ENCODE data around the gene MEF2A.
"Not testable (repeated sequence)": the region's sequence is repeated elsewhere in the genome, so short reads cannot be mapped to it uniquely, and the experiment has no call there.

MEF2A gene

GRCh38 chr15:99565299-99566156 lies at the start of gene MEF2A:
Gene MEF2A (plus strand): TSS chr15:99565984. CDS start chr15:99633120, 67,136 bp downstream.
- H3K36me3 ChIP-seq (ENCODE audit: insufficient read depth, insufficient read length, low read length) = no peaks in the 10 kb centered on the region
- peak; percentile 88 for DNase-seq (ENCODE audit: low read depth, low spot score)
- peak within 1 kb of the TSS; percentile 85 for H3K9ac ChIP-seq (ENCODE audit: insufficient read length, low read depth)
- H3K4me1 ChIP-seq (ENCODE audit: insufficient read depth, insufficient read length) = peaks cover 5% of the 10 kb centered on the region
- H3K4me3 ChIP-seq (ENCODE audit: insufficient read length, low read depth) = peak within 1 kb of the TSS; percentile 90
- H3K27me3 ChIP-seq (ENCODE audit: insufficient read depth, insufficient read length) = no peaks in the 10 kb centered on the region
- TF ChIP-seq YY1 (IDR thresholded peaks at IDR 0.05; ENCODE audit: insufficient read depth, insufficient read length) = peak; percentile 35
- TF ChIP-seq ZNF274 (IDR thresholded peaks at IDR 0.05; ENCODE audit: low read depth, low read length) = no peak
- no peaks in the 10 kb centered on the region for H3K9me3 ChIP-seq (ENCODE audit: insufficient read depth, low read length)

DNA sequence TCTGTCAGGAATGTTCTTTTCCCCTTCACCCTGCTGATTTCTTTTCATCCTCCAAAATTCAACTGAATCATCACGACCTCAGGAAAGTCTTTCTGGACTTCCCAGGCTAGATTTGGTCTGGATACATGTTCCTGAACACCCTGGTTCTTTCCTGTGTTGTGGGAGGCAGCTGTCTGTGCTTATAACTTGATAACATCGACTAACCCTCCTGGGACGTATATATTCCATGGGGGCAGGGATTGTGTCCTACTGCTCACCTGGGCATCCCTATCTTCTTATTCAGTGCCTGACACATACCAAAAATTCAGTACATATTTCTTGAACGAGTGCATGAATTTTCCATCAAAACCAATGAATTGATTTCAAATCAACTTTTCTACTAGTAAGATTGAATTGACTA lies 47.6 kb upstream of the MEF2A start:
- Histone ChIP-seq H3K4me3 (ENCODE audit: insufficient read length, low read depth) (no peak overlapping the region), H3K4me1 (ENCODE audit: insufficient read depth, insufficient read length) (no peaks in the 10 kb centered on the region), H3K9me3 (ENCODE audit: insufficient read depth, low read length) (peaks cover 4% of the 10 kb centered on the region; the same call in 1 of the 2 replicates), H3K9ac (ENCODE audit: insufficient read length, low read depth) (no peak overlapping the region), H3K36me3 (ENCODE audit: insufficient read depth, insufficient read length, low read length) (no peaks in the 10 kb centered on the region), H3K27me3 (ENCODE audit: insufficient read depth, insufficient read length) (no peaks in the 10 kb centered on the region)
- no peak for TF ChIP-seq ZNF274 (IDR thresholded peaks at IDR 0.05; ENCODE audit: low read depth, low read length)
- TF ChIP-seq YY1 (IDR thresholded peaks at IDR 0.05; ENCODE audit: insufficient read depth, insufficient read length) = no peak
- no peak for TF ChIP-seq SUZ12 (IDR thresholded peaks at IDR 0.05; ENCODE audit: extremely low read depth, insufficient read depth, insufficient read length)
- DNase-seq (ENCODE audit: low read depth, low spot score) = no peak

DNA sequence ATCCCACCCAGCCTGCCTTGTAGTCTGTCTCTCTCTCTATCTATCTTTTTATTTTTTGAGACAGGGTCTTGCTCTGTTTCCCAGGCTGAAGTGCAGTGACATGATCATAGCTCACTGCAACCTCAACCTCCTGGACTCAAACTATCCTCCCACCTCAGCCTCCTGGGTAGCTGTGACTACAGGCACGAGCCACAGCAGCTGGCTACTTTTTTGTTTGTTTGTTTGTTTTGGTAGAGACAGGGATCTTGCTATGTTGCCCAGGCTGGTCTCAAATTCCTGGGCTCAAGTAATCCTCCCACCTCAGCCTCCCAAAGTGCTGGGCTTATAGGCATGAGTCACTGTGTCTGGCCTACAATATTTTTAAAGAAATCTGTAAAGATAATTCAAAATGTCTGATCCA lies 46.4 kb upstream of the MEF2A start:
- H3K4me1 ChIP-seq (ENCODE audit: insufficient read depth, insufficient read length); DNase-seq (ENCODE audit: low read depth, low spot score); H3K27me3 ChIP-seq (ENCODE audit: insufficient read depth, insufficient read length); H3K4me3 ChIP-seq (ENCODE audit: insufficient read length, low read depth); H3K9me3 ChIP-seq (ENCODE audit: insufficient read depth, low read length); H3K9ac ChIP-seq (ENCODE audit: insufficient read length, low read depth); H3K36me3 ChIP-seq (ENCODE audit: insufficient read depth, insufficient read length, low read length): not testable (repeated sequence)

GRCh38 chr15:99522288-99522687 lies 43.5 kb upstream of the MEF2A start:
- Histone ChIP-seq H3K9me3 (ENCODE audit: insufficient read depth, low read length) (no peaks in the 10 kb centered on the region), H3K27me3 (ENCODE audit: insufficient read depth, insufficient read length) (no peaks in the 10 kb centered on the region), H3K9ac (ENCODE audit: insufficient read length, low read depth) (no peak overlapping the region), H3K4me3 (ENCODE audit: insufficient read length, low read depth) (no peak overlapping the region), H3K4me1 (ENCODE audit: insufficient read depth, insufficient read length) (no peaks in the 10 kb centered on the region), H3K36me3 (ENCODE audit: insufficient read depth, insufficient read length, low read length) (no peaks in the 10 kb centered on the region)
- no peak for DNase-seq (ENCODE audit: low read depth, low spot score)
- TF ChIP-seq SUZ12 (IDR thresholded peaks at IDR 0.05; ENCODE audit: extremely low read depth, insufficient read depth, insufficient read length) = no peak
- TF ChIP-seq ZNF274 (IDR thresholded peaks at IDR 0.05; ENCODE audit: low read depth, low read length) = no peak

DNA sequence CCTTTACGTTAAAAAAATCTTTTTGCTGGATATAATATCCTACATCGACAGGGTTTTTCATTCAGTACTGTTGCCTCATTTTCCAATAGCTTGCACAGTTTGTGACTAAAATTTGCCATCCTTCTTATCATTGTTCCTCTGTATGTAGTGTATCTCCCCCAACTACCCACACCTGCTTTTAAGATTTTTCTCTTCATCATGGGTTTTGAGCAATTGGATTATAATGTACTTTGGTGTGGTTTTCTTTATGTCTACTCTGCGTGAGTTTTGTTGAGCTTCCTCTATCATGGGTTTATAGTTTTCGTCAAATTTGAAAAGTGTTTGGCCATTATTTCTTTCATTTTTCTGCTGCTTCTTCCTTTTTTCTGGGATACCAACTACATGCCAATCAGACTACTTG lies 39.6 kb upstream of the MEF2A start:
- TF ChIP-seq YY1 (IDR thresholded peaks at IDR 0.05; ENCODE audit: insufficient read depth, insufficient read length) = no peak
- TF ChIP-seq SUZ12 (IDR thresholded peaks at IDR 0.05; ENCODE audit: extremely low read depth, insufficient read depth, insufficient read length) = no peak
- TF ChIP-seq ZNF274 (IDR thresholded peaks at IDR 0.05; ENCODE audit: low read depth, low read length) = no peak
- Histone ChIP-seq H3K9ac (ENCODE audit: insufficient read length, low read depth) (no peak overlapping the region), H3K9me3 (ENCODE audit: insufficient read depth, low read length) (no peaks in the 10 kb centered on the region), H3K4me1 (ENCODE audit: insufficient read depth, insufficient read length) (no peaks in the 10 kb centered on the region), H3K4me3 (ENCODE audit: insufficient read length, low read depth) (no peak overlapping the region), H3K27me3 (ENCODE audit: insufficient read depth, insufficient read length) (no peaks in the 10 kb centered on the region), H3K36me3 (ENCODE audit: insufficient read depth, insufficient read length, low read length) (no peaks in the 10 kb centered on the region)
- DNase-seq (ENCODE audit: low read depth, low spot score) = no peak

GRCh38 chr15:99526671-99527070 lies 39.1 kb upstream of the MEF2A start:
- DNase-seq (ENCODE audit: low read depth, low spot score) = no peak
- no peak overlapping the region for H3K9ac ChIP-seq (ENCODE audit: insufficient read length, low read depth)
- no peaks in the 10 kb centered on the region for H3K9me3 ChIP-seq (ENCODE audit: insufficient read depth, low read length)
- no peaks in the 10 kb centered on the region for H3K27me3 ChIP-seq (ENCODE audit: insufficient read depth, insufficient read length)
- no peaks in the 10 kb centered on the region for H3K4me1 ChIP-seq (ENCODE audit: insufficient read depth, insufficient read length)
- no peak for TF ChIP-seq SUZ12 (IDR thresholded peaks at IDR 0.05; ENCODE audit: extremely low read depth, insufficient read depth, insufficient read length)
- TF ChIP-seq ZNF274 (IDR thresholded peaks at IDR 0.05; ENCODE audit: low read depth, low read length) = no peak
- TF ChIP-seq YY1 (IDR thresholded peaks at IDR 0.05; ENCODE audit: insufficient read depth, insufficient read length) = no peak
- no peaks in the 10 kb centered on the region for H3K36me3 ChIP-seq (ENCODE audit: insufficient read depth, insufficient read length, low read length)
- H3K4me3 ChIP-seq (ENCODE audit: insufficient read length, low read depth) = no peak overlapping the region

GRCh38 chr15:99536422-99537040 lies 29.3 kb upstream of the MEF2A start:
- TF ChIP-seq SUZ12 (IDR thresholded peaks at IDR 0.05; ENCODE audit: extremely low read depth, insufficient read depth, insufficient read length) (no peak), YY1 (IDR thresholded peaks at IDR 0.05; ENCODE audit: insufficient read depth, insufficient read length) (no peak), ZNF274 (IDR thresholded peaks at IDR 0.05; ENCODE audit: low read depth, low read length) (no peak)
- H3K36me3 ChIP-seq (ENCODE audit: insufficient read depth, insufficient read length, low read length) = no peaks in the 10 kb centered on the region
- H3K4me3 ChIP-seq (ENCODE audit: insufficient read length, low read depth) = no peak overlapping the region
- no peak overlapping the region for H3K9ac ChIP-seq (ENCODE audit: insufficient read length, low read depth)
- H3K9me3 ChIP-seq (ENCODE audit: insufficient read depth, low read length) = no peaks in the 10 kb centered on the region
- DNase-seq (ENCODE audit: low read depth, low spot score) = no peak
- H3K27me3 ChIP-seq (ENCODE audit: insufficient read depth, insufficient read length) = no peaks in the 10 kb centered on the region
- H3K4me1 ChIP-seq (ENCODE audit: insufficient read depth, insufficient read length) = no peaks in the 10 kb centered on the region

Data from NT2/D1 (cell line).